T-helper 2 cell (primary cell): Measurements from ENCODE around the gene ESR1.

Source experiments
- DNase-seq, 5 experiments: peaks; one replicate each; pipeline versions ENCODE4 v3.0.0 to v3.0.0-alpha.2; 2012 to 2022

Gene ESR1

GRCh38 chr6:152143359-152143758, 335.9 kb downstream of the ESR1 start:
- DNase-seq, result no peak

DNA sequence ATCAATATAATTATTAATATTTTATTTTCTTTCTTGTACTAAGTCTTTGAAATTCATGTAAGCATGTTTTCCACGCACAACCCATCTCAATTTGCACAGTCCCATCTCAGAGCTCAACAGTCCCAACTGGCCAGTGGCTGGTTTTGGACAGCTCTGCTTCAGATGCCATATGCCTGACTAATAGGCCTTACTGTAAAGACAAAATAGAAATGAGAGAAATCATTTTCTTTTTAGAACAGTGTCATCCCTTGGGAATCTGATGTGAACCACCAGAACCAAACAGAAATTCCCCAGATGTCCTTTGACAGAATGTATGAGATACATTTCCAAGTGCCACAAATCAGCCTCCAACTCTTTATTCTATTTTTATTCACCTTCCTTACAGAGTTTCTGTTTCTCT, 338.9 kb downstream of the ESR1 start:
- DNase-seq, result no peak

DNA sequence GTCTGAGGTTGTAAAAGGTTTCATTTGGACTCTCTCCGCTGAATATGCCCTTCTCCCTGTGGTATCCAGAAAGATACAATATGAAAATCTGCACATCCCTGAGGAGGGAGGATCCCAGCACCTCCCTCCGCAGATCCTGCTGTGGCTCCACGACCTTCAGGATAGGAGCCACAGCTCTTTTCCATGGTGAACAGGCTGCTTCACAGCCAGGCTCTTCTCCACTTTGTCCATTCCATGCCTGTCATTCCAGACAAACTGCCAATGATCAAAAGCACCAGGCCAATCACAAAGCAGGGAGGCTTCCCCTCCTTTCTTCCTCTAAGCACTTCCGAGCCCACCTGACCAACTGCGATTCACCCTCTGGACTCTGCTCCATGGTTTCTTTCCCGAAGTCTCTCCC, 339.8 kb downstream of the ESR1 start:
- no peak for DNase-seq

DNA sequence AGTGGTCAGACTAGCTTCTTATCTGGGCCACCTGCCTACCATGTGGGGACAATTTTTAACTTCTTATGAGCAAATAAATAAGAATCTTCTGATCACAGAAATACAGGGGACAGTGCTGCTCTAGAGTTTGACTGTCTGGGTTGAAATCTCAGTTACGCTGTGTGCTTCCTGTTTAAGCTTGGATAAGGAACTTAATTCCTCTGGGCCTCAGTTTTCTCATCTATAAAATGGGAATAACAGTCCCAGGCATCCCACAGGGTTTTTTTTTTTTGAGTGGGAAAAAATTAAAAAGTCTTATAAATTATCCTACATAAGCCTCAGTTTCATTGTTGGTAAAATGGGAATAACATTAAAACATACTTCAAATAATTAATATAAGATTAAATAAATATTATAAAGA, 340.9 kb downstream of the ESR1 start:
- no peak for DNase-seq

DNA sequence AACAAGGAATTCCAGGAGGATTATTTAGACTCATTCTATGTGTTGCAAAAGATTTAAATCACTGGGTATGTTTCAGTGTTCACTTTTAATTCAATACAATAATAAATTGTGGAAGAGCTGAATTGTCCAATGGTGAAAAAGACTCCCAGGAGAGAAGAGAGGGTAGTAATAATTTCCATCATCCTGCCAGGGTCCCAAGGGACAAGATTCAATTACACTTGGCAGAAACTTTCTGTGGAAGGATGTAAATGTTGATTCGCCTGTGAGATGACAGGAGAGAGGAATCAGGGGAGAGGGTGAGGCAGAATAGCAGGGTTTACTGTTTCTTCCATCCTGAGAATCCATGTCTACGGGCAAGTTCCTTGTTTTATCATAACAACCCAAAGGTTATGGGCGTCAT, 342.7 kb downstream of the ESR1 start:
- no peak for DNase-seq

- no peak for DNase-seq
Measured at GRCh38 chr6:152151920-152152319, 344.4 kb downstream of the ESR1 start.

DNA sequence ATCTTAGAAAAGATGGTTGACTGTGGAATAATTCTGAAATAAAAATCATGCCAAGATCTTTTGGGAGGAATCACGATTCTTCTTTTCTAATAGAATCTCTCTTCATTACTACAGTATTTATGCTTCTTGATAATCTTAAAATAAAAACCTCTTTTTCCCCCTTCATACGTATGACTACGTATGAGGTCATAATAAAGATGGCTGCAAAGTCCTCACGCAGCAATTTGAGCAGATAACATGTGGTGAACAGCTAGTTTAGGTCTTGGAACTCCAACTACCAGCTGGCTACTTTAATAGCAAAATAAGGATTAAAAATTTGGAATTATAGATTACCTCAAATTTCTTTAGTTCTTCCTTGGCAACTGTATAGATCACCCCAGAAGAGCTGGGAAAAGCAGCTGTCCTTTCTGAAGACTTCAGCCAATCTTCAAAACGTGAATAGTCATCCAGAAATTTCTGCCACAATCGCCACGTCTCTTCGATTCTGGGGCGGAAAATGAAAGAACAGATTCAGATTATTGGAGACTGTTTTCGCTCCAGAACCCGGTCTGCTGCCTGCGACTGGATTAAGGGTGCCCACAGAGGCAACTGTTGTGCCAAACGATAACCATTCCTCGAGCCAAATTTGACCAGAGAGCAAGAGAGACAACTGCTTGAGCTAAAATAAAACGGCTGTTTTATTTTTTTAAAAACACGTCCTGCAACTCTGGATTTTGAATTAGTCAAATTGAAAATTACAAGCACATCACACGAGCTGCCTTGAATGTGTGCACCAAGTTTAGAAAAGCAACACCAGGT, 347.3 kb downstream of the ESR1 start:
- DNase-seq, result no peak

- DNase-seq, result no peak
Measured at GRCh38 chr6:152155792-152156191, 348.3 kb downstream of the ESR1 start.

DNA sequence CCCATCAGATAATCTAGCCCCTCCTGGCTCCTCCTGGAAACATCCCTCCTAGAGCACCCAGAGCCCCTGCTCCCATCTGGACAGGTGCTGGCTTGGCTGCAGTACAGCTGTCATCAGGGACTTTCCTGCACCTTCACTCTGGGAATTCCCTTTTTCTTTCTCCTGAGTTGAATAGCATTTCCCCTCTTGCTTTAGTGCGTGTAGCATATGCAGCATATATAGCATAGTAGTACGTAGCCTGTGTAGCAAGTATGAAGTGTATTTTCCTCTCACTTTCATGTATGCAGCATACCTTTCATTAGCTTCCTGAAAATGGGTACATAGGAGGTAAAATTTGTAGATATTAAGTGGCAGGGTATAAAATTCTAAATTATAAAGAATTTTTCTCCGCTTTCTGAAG, 352.9 kb downstream of the ESR1 start:
- DNase-seq, result peak in 1 of 5 experiments; percentile 11

DNA sequence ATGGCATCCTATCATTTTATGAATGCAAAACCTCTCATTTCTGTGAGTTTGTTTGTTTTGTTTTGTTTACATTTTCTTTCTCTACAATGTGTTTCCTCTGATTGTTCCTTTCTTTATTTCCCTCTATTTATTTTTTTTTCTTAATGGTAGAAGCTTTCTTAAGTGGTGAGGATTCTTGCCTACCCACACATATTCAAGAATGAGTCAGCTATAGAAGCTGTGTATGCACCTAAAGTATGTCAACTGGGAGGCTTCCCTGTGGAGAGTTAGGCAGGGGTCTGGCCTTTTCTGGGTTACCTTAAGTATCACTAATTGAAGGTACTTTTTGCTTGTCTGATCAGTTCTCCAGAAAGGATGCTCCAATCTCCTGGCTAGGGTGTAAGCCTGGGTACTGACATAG, 354.0 kb downstream of the ESR1 start:
- DNase-seq, result peak in 1 of 5 experiments; percentile 46

GRCh38 chr6:152164957-152165356, 357.5 kb downstream of the ESR1 start:
- no peak for DNase-seq

DNA sequence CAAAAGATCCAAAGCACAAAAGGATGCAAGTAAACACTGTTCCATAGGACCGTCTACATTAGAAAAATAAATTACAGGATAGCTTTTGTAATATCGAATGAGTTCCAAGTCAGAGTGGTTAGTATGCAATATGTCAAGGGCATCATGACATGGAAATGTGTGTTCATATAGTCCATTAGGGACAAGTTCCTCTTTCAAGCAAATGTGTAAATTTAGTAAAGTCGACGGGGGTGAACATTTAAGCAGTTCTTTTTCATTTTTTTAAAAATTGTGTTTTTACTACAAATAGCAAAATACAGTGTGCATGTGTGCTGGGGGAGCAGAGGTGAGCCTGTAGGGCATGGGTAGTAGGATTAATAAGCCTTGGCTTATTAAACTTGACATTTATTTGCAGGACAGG, 359.0 kb downstream of the ESR1 start:
- no peak for DNase-seq

- no peak for DNase-seq
Measured at GRCh38 chr6:152166897-152167296, 359.4 kb downstream of the ESR1 start.

DNA sequence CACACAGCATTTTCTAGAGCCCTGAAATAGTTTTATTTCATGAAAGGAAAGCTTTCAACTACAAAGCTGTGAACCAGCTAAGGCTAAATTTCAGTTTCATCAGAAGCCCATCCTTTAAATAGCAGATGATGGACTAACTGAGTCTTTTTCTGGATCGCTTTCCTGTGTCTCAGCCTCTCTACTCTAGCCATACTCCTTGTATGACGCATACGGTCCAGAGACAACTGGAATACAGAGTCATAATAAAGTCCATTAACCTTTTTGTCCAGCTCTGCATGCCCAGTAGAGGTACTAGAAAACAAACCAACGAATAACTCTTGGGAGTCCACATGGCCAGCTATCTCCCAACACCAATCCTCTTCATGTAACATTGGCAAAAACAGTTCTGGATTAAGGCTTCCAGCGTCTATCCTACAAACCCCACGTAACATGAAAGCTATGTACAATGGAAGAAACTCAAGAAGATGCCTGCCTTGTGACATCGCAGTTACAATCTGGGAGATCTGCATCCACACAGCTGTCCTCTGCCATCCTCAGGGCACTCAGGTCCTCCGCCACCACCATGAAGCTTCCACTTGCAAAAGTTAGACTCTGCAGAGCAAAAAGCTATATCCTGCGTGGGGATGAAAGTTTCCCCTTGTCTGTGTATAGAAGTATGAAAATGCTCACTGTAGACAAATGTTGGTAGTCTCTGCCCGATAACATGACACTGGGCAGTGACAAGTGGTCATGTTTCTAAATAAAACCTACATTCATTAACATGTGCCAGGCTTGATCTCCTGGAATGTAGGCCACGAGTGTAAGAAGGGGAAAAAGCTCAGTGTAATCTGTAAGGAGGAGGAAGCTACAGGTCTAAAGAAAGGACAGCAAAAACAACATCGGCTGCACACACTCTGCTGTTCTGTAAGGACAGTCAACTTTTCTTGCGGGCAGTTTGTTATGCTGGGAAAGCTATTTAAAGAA, 360.4 kb downstream of the ESR1 start:
- no peak for DNase-seq

- DNase-seq, result peak in 1 of 5 experiments; percentile 19
Measured at GRCh38 chr6:152170313-152170701, 362.8 kb downstream of the ESR1 start.

DNA sequence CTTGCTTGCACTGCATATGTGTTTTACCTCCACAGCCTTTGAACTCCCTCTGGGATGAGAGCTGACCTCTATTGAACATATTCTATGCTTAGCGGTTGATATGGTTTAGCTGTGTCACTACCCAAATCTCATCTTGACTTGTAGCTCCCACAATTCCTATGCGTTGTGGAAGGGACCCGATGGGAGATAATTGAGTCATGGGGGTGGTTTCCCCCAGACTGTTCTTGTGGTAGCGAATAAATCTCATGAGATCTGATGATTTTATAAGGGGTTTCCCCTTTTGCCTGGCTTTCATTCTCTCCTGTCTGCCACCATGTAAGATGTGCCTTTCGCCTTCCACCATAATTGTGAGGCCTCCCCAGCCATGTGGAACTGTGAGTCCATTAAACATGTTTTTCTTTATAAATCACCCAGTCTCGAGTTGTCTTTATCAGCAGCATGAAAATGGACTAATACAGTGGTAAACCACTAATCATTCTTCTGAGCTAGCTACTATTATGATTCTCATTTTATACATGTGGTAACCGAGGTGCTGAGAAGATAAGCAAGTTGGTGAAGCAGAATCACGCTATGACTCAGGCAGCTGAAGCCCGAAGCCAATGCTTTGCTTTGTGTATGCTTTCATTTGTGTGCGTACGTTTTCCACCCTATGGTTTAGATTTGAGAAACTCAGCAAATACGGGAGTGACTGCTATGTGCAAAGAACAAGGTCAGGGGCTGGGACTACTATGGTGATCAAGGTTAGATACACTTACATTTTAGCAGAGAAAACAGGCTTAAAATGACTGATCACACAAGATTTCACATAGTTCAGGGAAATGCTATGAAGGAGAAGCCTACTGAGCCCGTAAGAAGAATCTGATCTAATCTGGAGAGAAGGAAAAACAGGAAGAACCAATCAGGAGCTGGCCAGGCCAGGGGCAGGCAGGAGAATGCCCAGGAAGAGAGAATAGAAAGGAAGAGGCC, 363.5 kb downstream of the ESR1 start:
- DNase-seq, result peak in 4 of 5 experiments; percentile 35 to 99 (median 54)

DNA sequence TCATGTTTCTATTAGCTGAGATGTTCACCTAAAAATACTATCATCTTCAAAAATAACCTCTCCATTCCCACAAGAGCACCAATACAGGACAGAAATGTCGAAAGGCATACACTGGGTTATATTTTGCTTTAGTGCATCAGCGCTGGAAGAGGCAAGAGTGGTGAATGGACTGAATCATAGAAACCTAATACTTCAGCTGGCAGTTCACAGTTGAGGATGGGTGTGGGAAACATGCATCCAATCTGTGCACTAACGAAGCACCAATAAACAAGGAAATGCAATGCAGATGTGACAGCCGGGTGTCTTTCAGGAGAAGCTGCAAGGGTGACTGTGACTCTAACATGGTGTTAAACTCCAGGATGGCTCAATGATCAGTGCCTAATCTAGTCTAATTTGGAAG, 365.8 kb downstream of the ESR1 start:
- DNase-seq, result no peak

- no peak for DNase-seq
Measured at GRCh38 chr6:152173957-152174356, 366.5 kb downstream of the ESR1 start.

GRCh38 chr6:152176268-152176667, 368.8 kb downstream of the ESR1 start:
- DNase-seq, result no peak
